ENCODE data around the gene LIPE.

Gene LIPE

GRCh38 chr19:42352301-42353259, 74.6 kb downstream of the LIPE start:
- DNase-seq = no peak

Data from Kasumi-1 (cell line).